DND-41 (cell line): ENCODE measurements around the gene SHFL.

Experiments used
- CTCF ChIP-seq: IDR thresholded peaks from 2 replicates; pipeline ENCODE4 v1.5.1; 2012; ENCODE audit warnings: borderline replicate concordance, low read length, moderate library complexity, mild to moderate bottlenecking; ENCODE audit not compliant: poor library complexity, severe bottlenecking; ENCODE audit errors: extremely low read depth
- EZH2 ChIP-seq: IDR thresholded peaks from 3 replicates; pipeline ENCODE4 v1.6.1; 2012; ENCODE audit warnings: borderline replicate concordance, low read depth, mild to moderate bottlenecking, moderate library complexity, low read length, inconsistent platforms; ENCODE audit not compliant: severe bottlenecking

DNA sequence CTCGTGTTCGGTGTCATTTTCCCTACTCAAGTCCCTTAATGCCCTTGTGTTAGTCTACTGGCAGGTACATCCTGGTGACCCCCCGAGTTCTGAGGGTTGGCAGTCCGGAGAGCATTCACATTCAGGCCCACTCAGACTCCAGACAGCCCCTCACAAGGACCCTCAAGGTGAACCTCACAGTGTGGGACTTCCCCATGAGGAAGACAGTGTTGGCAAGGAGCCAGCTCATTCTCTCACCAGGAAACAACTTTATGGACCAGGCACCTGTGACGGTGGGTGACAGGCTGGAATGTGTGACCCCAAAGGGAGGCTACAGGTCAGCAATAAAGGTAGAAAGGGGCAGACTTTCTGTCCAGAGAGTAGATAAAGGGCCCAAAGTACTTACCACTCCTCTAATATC is 48.3 kb upstream of the SHFL start:
- TF ChIP-seq CTCF: no peak
- no peak for TF ChIP-seq EZH2
